ENCODE results near the gene EAPP. TPM values are rescaled to one million over a fixed set of nuclear protein-coding genes. Genes with fewer than 3 reads are reported as not detected.
"Not testable (repeated sequence)": the region's sequence is repeated elsewhere in the genome, so short reads cannot be mapped to it uniquely, and the experiment has no call there.

The EAPP gene
- 10 to 100 TPM; 18.9 to 25.3 (median 22.2) TPM for total RNA-seq
- polyA plus RNA-seq, result 30.6 TPM
- long read RNA-seq, donor 1, transcript EAPP-201 (6 exons, 1,321 nt), result major isoform, 24 of 26 reads
- long read RNA-seq, donor 1, partial matches to known transcripts, result 1 of 26 reads
- long read RNA-seq, donor 1, other reads (novel, unspliced or antisense), result 1 of 26 reads
- long read RNA-seq, donor 2, transcript EAPP-201 (6 exons, 1,321 nt), result major isoform, 7 of 9 reads
- long read RNA-seq, donor 2, partial matches to known transcripts, result 2 of 9 reads
- long read RNA-seq, donor 2, other reads (novel, unspliced or antisense), result 0 of 9 reads
- long read RNA-seq, donor 3, transcript EAPP-201 (6 exons, 1,321 nt), result major isoform, 14 of 18 reads
- long read RNA-seq, donor 3, partial matches to known transcripts, result 0 of 18 reads
- long read RNA-seq, donor 3, other reads (novel, unspliced or antisense), result 4 of 18 reads
- long read RNA-seq, donor 4, partial matches to known transcripts, result 0 of 2 reads
- long read RNA-seq, donor 4, other reads (novel, unspliced or antisense), result 0 of 2 reads

- no peaks in the 10 kb centered on the region for H3K27me3 ChIP-seq (ENCODE audit: control insufficient read depth, insufficient read depth)
- WGBS, result 2% methylated on average over 59 of the region's 59 CpGs
- DNase-seq (peak; percentile 98 to 99 (median 99)), ATAC-seq (peak; percentile 99)
- peak within 1 kb of the TSS; percentile 68 for H3K27ac ChIP-seq (ENCODE audit: low read length)
- peaks cover 1% of the 10 kb centered on the region for H3K4me1 ChIP-seq (ENCODE audit: control insufficient read depth, insufficient read depth, low read length)
- no peaks in the 10 kb centered on the region for H3K9me3 ChIP-seq (ENCODE audit: control insufficient read depth, low read length)
- H3K4me3 ChIP-seq (ENCODE audit: low read length), result peak within 1 kb of the TSS; percentile 89
- intact Hi-C loops (cut with DNase I), result loop anchor here in 1 of 4 donors (5.0 kb wide), 1 partner anchor 77 kb away; the partner anchor contains the start of gene SPTSSA
Observed at GRCh38 chr14:34539407-34540180, at the start of gene EAPP. Gene EAPP (minus strand): TSS chr14:34539701. CDS start chr14:34539628, 73 bp downstream.

- Histone ChIP-seq H3K27ac (ENCODE audit: low read length) (no peak overlapping the region), H3K4me3 (ENCODE audit: low read length) (no peak overlapping the region), H3K9me3 (ENCODE audit: control insufficient read depth, low read length) (no peaks in the 10 kb centered on the region), H3K4me1 (ENCODE audit: control insufficient read depth, insufficient read depth, low read length) (no peaks in the 10 kb centered on the region), H3K27me3 (ENCODE audit: control insufficient read depth, insufficient read depth) (no peaks in the 10 kb centered on the region)
- intact Hi-C loops (cut with DNase I), result no loop called here
- 84% methylated on average over 6 of the region's 6 CpGs for WGBS
- ATAC-seq (no peak), DNase-seq (no peak)
Observed at GRCh38 chr14:34583525-34583924, 44.0 kb upstream of the EAPP start.

- intact Hi-C loops (cut with DNase I), result no loop called here
- no peak overlapping the region for H3K4me3 ChIP-seq (ENCODE audit: low read length)
- no peaks in the 10 kb centered on the region for H3K4me1 ChIP-seq (ENCODE audit: control insufficient read depth, insufficient read depth, low read length)
- 98% methylated on average over 10 of the region's 11 CpGs for WGBS
- no peaks in the 10 kb centered on the region for H3K27me3 ChIP-seq (ENCODE audit: control insufficient read depth, insufficient read depth)
- H3K27ac ChIP-seq (ENCODE audit: low read length), result no peak overlapping the region
- no peak for DNase-seq
- ATAC-seq, result no peak
- no peaks in the 10 kb centered on the region for H3K9me3 ChIP-seq (ENCODE audit: control insufficient read depth, low read length)
Observed at GRCh38 chr14:34582117-34582680, 42.7 kb upstream of the EAPP start.

- no peaks in the 10 kb centered on the region for H3K4me1 ChIP-seq (ENCODE audit: control insufficient read depth, insufficient read depth, low read length)
- no peak for DNase-seq
- no peaks in the 10 kb centered on the region for H3K27me3 ChIP-seq (ENCODE audit: control insufficient read depth, insufficient read depth)
- H3K27ac ChIP-seq (ENCODE audit: low read length), result no peak overlapping the region
- H3K4me3 ChIP-seq (ENCODE audit: low read length), result no peak overlapping the region
- ATAC-seq, result no peak
- WGBS, result 98% methylated on average over 5 of the region's 5 CpGs
- intact Hi-C loops (cut with DNase I), result no loop called here
- H3K9me3 ChIP-seq (ENCODE audit: control insufficient read depth, low read length), result no peaks in the 10 kb centered on the region
Observed at GRCh38 chr14:34580381-34580780, 40.9 kb upstream of the EAPP start.

- intact Hi-C loops (cut with DNase I), result no loop called here
- Histone ChIP-seq H3K4me1 (ENCODE audit: control insufficient read depth, insufficient read depth, low read length) (no peaks in the 10 kb centered on the region), H3K4me3 (ENCODE audit: low read length) (no peak overlapping the region), H3K27ac (ENCODE audit: low read length) (no peak overlapping the region), H3K27me3 (ENCODE audit: control insufficient read depth, insufficient read depth) (no peaks in the 10 kb centered on the region), H3K9me3 (ENCODE audit: control insufficient read depth, low read length) (no peaks in the 10 kb centered on the region)
- no peak for DNase-seq
- WGBS, result 96% methylated on average over 3 of the region's 3 CpGs
- no peak for ATAC-seq
Observed at GRCh38 chr14:34571771-34572170, 32.3 kb upstream of the EAPP start.

GRCh38 chr14:34569750-34570149, 30.2 kb upstream of the EAPP start:
- ATAC-seq (no peak), DNase-seq (no peak)
- no peak overlapping the region for H3K4me3 ChIP-seq (ENCODE audit: low read length)
- no peaks in the 10 kb centered on the region for H3K9me3 ChIP-seq (ENCODE audit: control insufficient read depth, low read length)
- intact Hi-C loops (cut with DNase I), result no loop called here
- no peak overlapping the region for H3K27ac ChIP-seq (ENCODE audit: low read length)
- no peaks in the 10 kb centered on the region for H3K4me1 ChIP-seq (ENCODE audit: control insufficient read depth, insufficient read depth, low read length)
- WGBS, result 97% methylated on average over 4 of the region's 4 CpGs
- H3K27me3 ChIP-seq (ENCODE audit: control insufficient read depth, insufficient read depth), result no peaks in the 10 kb centered on the region

- intact Hi-C loops (cut with DNase I), result no loop called here
- Histone ChIP-seq H3K27ac (ENCODE audit: low read length) (no peak overlapping the region), H3K9me3 (ENCODE audit: control insufficient read depth, low read length) (no peaks in the 10 kb centered on the region), H3K4me3 (ENCODE audit: low read length) (no peak overlapping the region), H3K4me1 (ENCODE audit: control insufficient read depth, insufficient read depth, low read length) (no peaks in the 10 kb centered on the region), H3K27me3 (ENCODE audit: control insufficient read depth, insufficient read depth) (no peaks in the 10 kb centered on the region)
- DNase-seq (peak in 1 of 3 donors; percentile 20), ATAC-seq (no peak)
- WGBS, result 90% methylated on average over 13 of the region's 13 CpGs
Observed at GRCh38 chr14:34568803-34569202, 29.3 kb upstream of the EAPP start.

- 96% methylated on average over 8 of the region's 8 CpGs for WGBS
- DNase-seq (no peak), ATAC-seq (no peak)
- Histone ChIP-seq H3K27me3 (ENCODE audit: control insufficient read depth, insufficient read depth) (no peaks in the 10 kb centered on the region), H3K4me1 (ENCODE audit: control insufficient read depth, insufficient read depth, low read length) (no peaks in the 10 kb centered on the region), H3K4me3 (ENCODE audit: low read length) (no peak overlapping the region), H3K27ac (ENCODE audit: low read length) (no peak overlapping the region), H3K9me3 (ENCODE audit: control insufficient read depth, low read length) (no peaks in the 10 kb centered on the region)
- intact Hi-C loops (cut with DNase I), result no loop called here
Observed at GRCh38 chr14:34562776-34563150, 23.3 kb upstream of the EAPP start.

GRCh38 chr14:34562037-34562775, 22.7 kb upstream of the EAPP start:
- H3K4me1 ChIP-seq (ENCODE audit: control insufficient read depth, insufficient read depth, low read length); H3K4me3 ChIP-seq (ENCODE audit: low read length); ATAC-seq; H3K9me3 ChIP-seq (ENCODE audit: control insufficient read depth, low read length); H3K27ac ChIP-seq (ENCODE audit: low read length); H3K27me3 ChIP-seq (ENCODE audit: control insufficient read depth, insufficient read depth); intact Hi-C loops (cut with DNase I); DNase-seq: not testable (repeated sequence)
- 93% methylated on average over 7 of the region's 8 CpGs for WGBS

GRCh38 chr14:34556498-34556829, 17.0 kb upstream of the EAPP start:
- no CpG with 5 or more reads among the region's 35 CpGs for WGBS

More at GRCh38 chr14:34556498-34556829, 17.0 kb upstream of the EAPP start:
- ATAC-seq, result peak; percentile 95
- DNase-seq; H3K9me3 ChIP-seq (ENCODE audit: control insufficient read depth, low read length); intact Hi-C loops (cut with DNase I); H3K27ac ChIP-seq (ENCODE audit: low read length); H3K4me3 ChIP-seq (ENCODE audit: low read length); H3K27me3 ChIP-seq (ENCODE audit: control insufficient read depth, insufficient read depth); H3K4me1 ChIP-seq (ENCODE audit: control insufficient read depth, insufficient read depth, low read length): not testable (repeated sequence)

Data from right cardiac atrium (tissue), 5 donors.